ENCODE measurements around the gene PTPRN2. TPM values are rescaled to one million over a fixed set of nuclear protein-coding genes. Genes with fewer than 3 reads are reported as not detected.

PTPRN2 gene
- total RNA-seq, 2 experiments from 2014 or later, result 0.70 TPM; not detected in 1

GRCh38 chr7:158491094-158491493 lies 96.5 kb downstream of the PTPRN2 start:
- Histone ChIP-seq H3K36me3 (ENCODE audit: insufficient read depth, low read length) (no peaks in the 10 kb centered on the region), H3K4me1 (ENCODE audit: insufficient read depth, low read length, poor library complexity, severe bottlenecking) (no peaks in the 10 kb centered on the region), H3K4me2 (ENCODE audit: low read length) (no peak overlapping the region), H3K27ac (ENCODE audit: low read depth, low read length, poor library complexity, severe bottlenecking) (no peak overlapping the region), H3K9me3 (ENCODE audit: low read length) (no peaks in the 10 kb centered on the region), H2AFZ (ENCODE audit: low read length) (no peak overlapping the region), H4K20me1 (ENCODE audit: insufficient read depth, low read length) (no peaks in the 10 kb centered on the region), H3K9me2 (ENCODE audit: insufficient read depth, low read length) (no peaks in the 10 kb centered on the region), H3K4me3 (ENCODE audit: low read depth, low read length, poor library complexity, severe bottlenecking) (no peak overlapping the region), H3K79me2 (ENCODE audit: insufficient read depth, low read depth, low read length) (no peaks in the 10 kb centered on the region)
- CTCF ChIA-PET (ENCODE audit: unreplicated experiment), result no interaction called here
- intact Hi-C loops (cut with micrococcal nuclease; ENCODE audit: unreplicated experiment), result no loop called here
- DNase-seq (ENCODE audit: low spot score), result no peak
- POLR2A ChIA-PET, result no interaction called here
- BruUV-seq (replicated peaks), result no TSS peak
- no peak for TF ChIP-seq CTCF (conservative IDR thresholded peaks at IDR 0.05; ENCODE audit: low read length)
- no peak for TF ChIP-seq EZH2phosphoT487 (IDR thresholded peaks at IDR 0.05; ENCODE audit: borderline replicate concordance, low read depth, low read length)

DNA sequence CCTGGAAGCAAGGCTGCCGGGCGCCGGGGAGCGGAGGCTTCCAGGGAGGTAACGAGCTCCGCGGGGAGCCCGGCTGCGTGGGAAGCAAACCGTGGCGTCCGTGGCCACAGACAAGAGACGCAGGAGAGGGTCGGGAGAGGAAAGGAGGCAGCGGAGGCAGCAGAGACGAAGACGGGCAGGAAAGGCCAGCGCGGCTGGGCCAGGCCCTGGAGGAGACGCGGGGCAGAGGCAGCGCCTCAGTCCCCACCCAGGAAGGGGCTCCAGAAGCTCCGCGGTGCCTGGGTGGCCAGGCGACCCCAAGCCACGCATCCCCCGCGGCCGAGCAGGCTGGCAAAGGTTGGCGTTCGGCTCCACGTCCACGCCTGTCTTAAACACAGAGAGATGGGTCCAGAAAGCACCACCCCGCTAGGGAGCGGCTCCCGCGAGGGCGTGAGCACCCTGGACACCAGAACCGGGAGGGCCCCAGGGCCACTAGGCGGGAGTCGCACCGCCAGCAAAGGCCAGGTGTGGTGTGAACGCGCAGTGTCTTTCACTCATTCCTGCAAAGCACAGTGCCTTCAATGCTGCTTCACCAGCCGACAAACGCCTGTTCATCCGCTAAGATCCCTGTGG lies 97.3 kb downstream of the PTPRN2 start:
- no TSS peak for BruUV-seq (replicated peaks)
- CTCF ChIA-PET (ENCODE audit: unreplicated experiment), result no interaction called here

More for the DNA sequence above, 97.3 kb downstream of the PTPRN2 start:
- Histone ChIP-seq H3K4me3 (ENCODE audit: low read depth, low read length, poor library complexity, severe bottlenecking) (no peak overlapping the region), H3K9me3 (ENCODE audit: low read length) (no peaks in the 10 kb centered on the region), H3K4me1 (ENCODE audit: insufficient read depth, low read length, poor library complexity, severe bottlenecking) (no peaks in the 10 kb centered on the region), H4K20me1 (ENCODE audit: insufficient read depth, low read length) (no peaks in the 10 kb centered on the region), H3K27ac (ENCODE audit: low read depth, low read length, poor library complexity, severe bottlenecking) (no peak overlapping the region), H2AFZ (ENCODE audit: low read length) (no peak overlapping the region), H3K79me2 (ENCODE audit: insufficient read depth, low read depth, low read length) (no peaks in the 10 kb centered on the region), H3K36me3 (ENCODE audit: insufficient read depth, low read length) (no peaks in the 10 kb centered on the region), H3K9me2 (ENCODE audit: insufficient read depth, low read length) (no peaks in the 10 kb centered on the region), H3K4me2 (ENCODE audit: low read length) (no peak overlapping the region)
- POLR2A ChIA-PET, result no interaction called here
- TF ChIP-seq CTCF (conservative IDR thresholded peaks at IDR 0.05; ENCODE audit: low read length) (no peak), EZH2phosphoT487 (IDR thresholded peaks at IDR 0.05; ENCODE audit: borderline replicate concordance, low read depth, low read length) (no peak)
- DNase-seq (ENCODE audit: low spot score), result no peak
- intact Hi-C loops (cut with micrococcal nuclease; ENCODE audit: unreplicated experiment), result no loop called here

Data from OCI-LY7 (cell line).